Measurements from ENCODE around the gene POTEI. TPM values are rescaled to one million over a fixed set of nuclear protein-coding genes. Genes with fewer than 3 reads are reported as not detected.

Gene POTEI
- total RNA-seq, result not detected in 2 replicates

DNA sequence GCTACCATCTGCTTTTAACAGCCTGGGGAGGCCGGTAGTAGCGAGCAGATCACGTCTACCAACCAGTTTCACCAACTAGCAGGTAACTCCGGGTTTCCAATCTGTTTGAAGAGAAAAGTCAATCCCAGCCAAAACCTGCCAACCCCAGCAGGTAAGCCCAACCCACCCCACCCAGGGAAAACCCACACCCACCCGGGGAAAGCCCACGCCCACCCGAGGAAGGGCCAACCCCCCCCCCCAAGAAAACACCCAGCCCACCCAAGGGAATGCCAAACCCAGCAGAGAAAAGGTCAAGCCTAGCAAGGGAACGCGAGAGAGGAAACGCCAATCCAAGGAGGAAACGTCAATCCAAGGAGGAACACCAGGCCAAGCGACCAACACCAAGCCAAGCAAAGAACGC lies at the start of gene POTEI:
POTEI (minus strand) TSS at position 101 of the 400 bp plus-strand sequence; CDS start at position 8, 93 bp downstream.

DNA sequence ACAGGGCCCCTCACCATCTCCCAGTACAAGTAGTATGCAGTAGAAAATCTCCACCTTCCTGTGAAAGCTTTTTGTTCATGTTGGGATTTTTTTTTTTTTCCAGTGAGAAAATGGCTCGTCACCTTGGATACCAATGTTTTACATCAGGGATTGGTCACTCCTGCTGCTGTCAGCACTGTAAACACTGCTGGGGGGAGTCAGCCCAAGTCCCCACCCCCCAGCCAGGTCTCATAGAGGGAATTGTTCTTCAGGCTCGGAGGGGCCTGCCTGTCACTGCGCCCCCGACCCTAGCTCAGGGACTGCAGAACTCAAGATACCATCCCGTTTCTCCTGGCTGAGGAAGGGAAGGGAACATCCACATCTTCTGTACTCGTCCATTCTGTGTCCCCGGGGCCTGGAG lies 11.9 kb upstream of the POTEI start, which contains the start of gene CFC1B:
CFC1B (plus strand) TSS at position 231 of the 400 bp plus-strand sequence. CDS start 263 bp downstream, outside the sequence.

Other genes starting within 250 kb of the POTEI start
- 139 and 192 TPM in 2 replicates for gene IMP4, start 166.4 kb downstream of the POTEI start, total RNA-seq
- gene PTPN18, start 153.3 kb downstream of the POTEI start, total RNA-seq, result 10.8 and 14.1 TPM in 2 replicates
- gene CFC1B, start 11.9 kb upstream of the POTEI start, total RNA-seq, result not detected in 2 replicates
- gene CFC1, start 90.2 kb upstream of the POTEI start, total RNA-seq, result not detected in 2 replicates
- gene POTEJ, start 102.1 kb upstream of the POTEI start, total RNA-seq, result not detected in 2 replicates
- gene GPR148, start 219.7 kb upstream of the POTEI start, total RNA-seq, result not detected in 2 replicates
- gene AMER3, start 246.2 kb upstream of the POTEI start, total RNA-seq, result not detected in 2 replicates

Data from airway epithelial cell (primary cell).